GM12892 (cell line): ENCODE results near the gene SHC3.

Source experiments
- DNase-seq: peaks from one replicate; pipeline ENCODE4 v3.0.0; 2011; ENCODE audit not compliant: insufficient read length
- FAIRE-seq: peaks from 2 replicates; lab custom pipeline; 2011; peaks lifted over from hg19 to GRCh38; lab: Jason Lieb, UNC
- POLR2A ChIP-seq: IDR thresholded peaks from 2 replicates; pipeline ENCODE4 v1.6.1; 2011; ENCODE audit warnings: low read depth, low read length, control low read depth
- POLR2AphosphoS5 ChIP-seq: IDR thresholded peaks from 2 replicates; pipeline ENCODE4 v1.6.1; 2011; ENCODE audit warnings: low read depth, low read length, control low read depth
- TAF1 ChIP-seq: IDR thresholded peaks from 2 replicates; pipeline ENCODE4 v1.6.1; 2011; ENCODE audit warnings: low read depth, mild to moderate bottlenecking, control low read depth, low read length, borderline replicate concordance

The SHC3 gene

DNA sequence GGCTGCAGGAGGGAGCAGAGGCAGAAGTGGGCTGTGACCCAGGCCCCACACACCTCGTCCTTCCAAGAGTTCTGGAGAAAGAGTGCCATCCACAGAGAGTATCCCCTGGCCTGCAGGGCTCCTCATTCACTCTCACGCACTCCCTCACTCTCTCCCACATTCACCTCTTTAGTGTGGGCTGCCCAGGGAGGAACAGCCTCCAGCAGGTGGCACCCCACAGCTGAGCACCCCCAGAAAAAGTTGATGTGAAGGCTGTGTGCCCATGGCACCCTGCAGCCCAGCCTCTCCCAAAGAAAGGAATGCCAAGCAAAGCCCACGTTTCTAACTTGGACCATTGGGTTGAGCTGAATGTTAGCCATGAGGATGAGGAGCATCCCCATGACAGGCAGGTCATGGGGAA is 4.5 kb upstream of the SHC3 start:
- no peak for DNase-seq
- FAIRE-seq: no peak

DNA sequence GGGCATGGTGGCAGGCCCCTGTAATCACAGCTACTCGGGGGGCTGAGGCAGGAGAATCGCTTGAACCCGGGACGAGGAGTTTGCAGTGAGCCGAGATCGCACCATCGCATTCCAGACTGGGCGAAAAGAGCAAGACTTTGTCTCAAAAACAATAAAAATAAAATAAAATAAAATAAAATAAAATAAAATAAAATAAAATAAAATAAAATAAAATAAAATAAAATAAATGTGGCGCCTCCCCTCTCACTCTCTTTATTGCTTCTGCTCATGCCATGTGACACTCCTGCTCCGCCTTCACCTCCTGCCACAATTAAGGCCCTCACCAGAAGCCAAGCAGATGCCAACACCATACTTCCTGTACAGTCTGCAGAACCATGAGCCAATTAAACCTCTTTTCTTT is 3.8 kb upstream of the SHC3 start:
- no peak for TF ChIP-seq TAF1
- no peak for TF ChIP-seq POLR2AphosphoS5
- TF ChIP-seq POLR2A: no peak
- FAIRE-seq: no peak

More for the DNA sequence above, 4.5 kb upstream of the SHC3 start:
- TF ChIP-seq POLR2A (no peak), TAF1 (no peak), POLR2AphosphoS5 (no peak)

GRCh38 chr9:89179895-89180734 is 1.5 kb upstream of the SHC3 start:
- FAIRE-seq: no peak
- no peak for TF ChIP-seq TAF1
- no peak for TF ChIP-seq POLR2A
- TF ChIP-seq POLR2AphosphoS5: no peak
- DNase-seq: no peak

More for the DNA sequence above, 3.8 kb upstream of the SHC3 start:
- no peak for DNase-seq

GRCh38 chr9:89179540-89179894 is 899 bp upstream of the SHC3 start:
- no peak for FAIRE-seq
- DNase-seq: no peak
- TF ChIP-seq POLR2AphosphoS5 (no peak), TAF1 (no peak), POLR2A (no peak)

GRCh38 chr9:89178830-89179539 is 367 bp upstream of the SHC3 start:
- FAIRE-seq (no peak), DNase-seq (no peak)
- TF ChIP-seq POLR2AphosphoS5 (no peak), TAF1 (no peak), POLR2A (no peak)

DNA sequence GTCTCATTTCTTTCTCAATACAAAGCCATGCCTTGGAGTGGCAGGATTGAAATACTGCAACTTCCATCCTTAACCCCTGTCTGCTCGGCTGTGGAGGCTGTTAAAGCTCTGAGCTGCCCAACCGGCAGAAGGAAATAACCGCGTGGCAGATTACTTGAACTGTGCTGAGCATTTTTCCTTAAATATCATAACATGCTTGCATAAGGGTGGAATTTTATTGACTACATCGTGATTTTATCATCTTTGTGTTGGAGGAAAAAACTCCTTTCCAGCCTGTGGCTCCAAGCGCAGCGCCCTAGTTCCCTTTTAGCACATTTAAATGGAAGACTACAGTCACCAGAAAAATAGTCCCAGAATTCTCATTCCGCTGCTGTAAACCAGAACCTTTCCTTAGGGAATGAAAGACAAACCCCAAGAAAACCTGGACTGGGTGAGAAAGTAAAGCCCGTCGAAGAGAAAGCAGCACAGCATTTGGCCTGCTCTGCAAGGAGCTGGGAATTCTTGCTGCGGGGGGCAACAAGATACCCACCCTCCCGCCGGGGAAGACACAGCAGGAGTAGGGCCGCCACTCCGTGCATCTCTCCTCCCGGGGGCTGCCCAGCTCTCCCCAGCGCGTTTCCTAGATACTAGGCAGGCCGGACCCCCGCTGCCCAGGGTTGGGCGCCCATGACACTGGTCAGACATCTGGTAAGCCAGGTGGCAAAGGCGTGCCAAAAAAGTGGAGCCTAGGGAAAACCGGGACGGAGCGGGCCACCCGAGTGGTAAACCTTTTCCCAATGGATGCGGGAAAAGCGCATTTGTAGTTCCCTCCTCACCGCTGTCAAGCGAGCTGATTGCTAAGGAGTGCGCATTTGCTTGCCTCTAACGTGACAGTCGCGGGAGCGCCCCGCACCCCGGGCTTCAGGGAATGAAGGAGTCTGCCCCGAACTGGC is 1.3 kb downstream of the SHC3 start:
- no peak for TF ChIP-seq TAF1
- TF ChIP-seq POLR2AphosphoS5: no peak
- TF ChIP-seq POLR2A: no peak
- FAIRE-seq: no peak
- no peak for DNase-seq

GRCh38 chr9:89175828-89176261 is 2.8 kb downstream of the SHC3 start:
- no peak for DNase-seq
- FAIRE-seq: no peak
- TF ChIP-seq TAF1: no peak
- TF ChIP-seq POLR2A: no peak
- TF ChIP-seq POLR2AphosphoS5: no peak

DNA sequence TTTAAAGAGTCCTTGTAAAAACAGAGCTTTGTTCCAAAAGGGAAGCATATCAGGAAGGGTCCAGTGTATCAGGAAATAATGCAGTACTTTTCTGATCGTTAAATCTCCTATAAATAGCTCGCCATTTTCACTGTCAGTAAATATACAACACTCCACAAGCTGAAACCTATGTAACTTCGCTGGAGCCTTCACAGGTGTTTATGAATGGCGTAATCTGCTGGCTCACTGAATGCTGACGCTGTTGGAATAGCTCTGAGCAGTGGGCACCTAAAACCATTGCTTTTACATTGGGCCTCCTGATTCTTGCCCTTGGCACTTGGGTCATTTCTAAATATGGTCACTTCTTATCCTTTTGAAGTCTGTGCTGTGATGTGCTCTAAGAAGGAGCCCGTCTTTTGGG is 4.3 kb downstream of the SHC3 start:
- TF ChIP-seq TAF1 (no peak), POLR2A (no peak), POLR2AphosphoS5 (no peak)
- DNase-seq (no peak), FAIRE-seq (no peak)

DNA sequence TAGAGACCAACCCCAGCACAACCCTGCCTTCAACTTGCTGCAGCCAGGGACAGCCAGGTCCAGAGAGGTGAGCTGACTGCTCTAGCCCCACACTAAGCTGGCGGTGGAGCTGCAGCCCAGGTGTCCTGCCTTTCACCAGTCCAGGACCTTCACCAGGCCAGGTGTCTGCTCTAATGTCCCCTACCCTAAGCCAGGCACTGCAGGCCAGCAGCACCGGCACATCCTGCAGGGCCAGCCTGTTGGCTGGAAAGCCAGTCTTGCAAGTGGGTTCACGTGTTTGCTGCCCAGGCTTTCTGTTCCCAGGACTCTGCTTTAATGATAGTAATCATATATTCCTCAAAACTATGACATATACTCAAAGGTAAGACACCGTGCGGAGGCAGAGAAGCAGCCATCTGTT is 5.5 kb downstream of the SHC3 start:
- TF ChIP-seq TAF1 (no peak), POLR2A (no peak), POLR2AphosphoS5 (no peak)
- FAIRE-seq: no peak
- DNase-seq: no peak

GRCh38 chr9:89172398-89172797 is 6.2 kb downstream of the SHC3 start:
- no peak for DNase-seq
- TF ChIP-seq POLR2A: no peak
- no peak for TF ChIP-seq POLR2AphosphoS5
- TF ChIP-seq TAF1: no peak
- FAIRE-seq: no peak

DNA sequence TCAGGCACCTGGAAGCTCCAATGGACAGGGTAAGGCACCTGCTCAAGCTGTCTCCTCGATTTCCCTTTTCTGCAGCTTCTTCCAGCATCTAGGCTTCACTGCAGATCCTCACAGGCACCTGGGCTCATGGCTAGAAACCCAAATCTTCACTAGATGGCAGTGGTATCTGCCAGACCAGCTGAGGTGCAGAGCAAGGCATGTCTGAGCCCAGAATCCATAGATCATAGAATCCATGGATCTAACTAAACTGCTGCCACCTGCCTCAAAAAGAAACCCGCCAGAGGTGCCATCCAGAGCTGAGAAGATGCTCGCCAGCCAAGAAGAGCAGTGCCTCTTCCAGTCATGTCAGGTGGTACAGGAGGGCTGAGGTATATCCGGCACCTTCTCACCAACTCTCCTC is 6.9 kb downstream of the SHC3 start:
- FAIRE-seq: no peak
- DNase-seq: no peak
- no peak for TF ChIP-seq POLR2A
- TF ChIP-seq TAF1: no peak
- TF ChIP-seq POLR2AphosphoS5: no peak
